ENCODE measurements around the gene BNC2. TPM values are rescaled to one million over a fixed set of nuclear protein-coding genes. Genes with fewer than 3 reads are reported as not detected.
A peak's percentile ranks its signal among the peaks of the same experiment; 100 is the strongest.

Gene BNC2
- total RNA-seq, 1 experiment from 2014 or later, result 43.6 TPM

- no peak overlapping the region for H3K14ac ChIP-seq (ENCODE audit: insufficient read depth, low read length)
- no peak overlapping the region for H2BK20ac ChIP-seq (ENCODE audit: low read depth, low read length, poor library complexity, severe bottlenecking)
- no peak overlapping the region for H2BK120ac ChIP-seq (ENCODE audit: low read depth, low read length, poor library complexity, severe bottlenecking)
- no peak overlapping the region for H2BK12ac ChIP-seq (ENCODE audit: insufficient read length, low read depth, low read length)
- TF ChIP-seq, protein P1, sequence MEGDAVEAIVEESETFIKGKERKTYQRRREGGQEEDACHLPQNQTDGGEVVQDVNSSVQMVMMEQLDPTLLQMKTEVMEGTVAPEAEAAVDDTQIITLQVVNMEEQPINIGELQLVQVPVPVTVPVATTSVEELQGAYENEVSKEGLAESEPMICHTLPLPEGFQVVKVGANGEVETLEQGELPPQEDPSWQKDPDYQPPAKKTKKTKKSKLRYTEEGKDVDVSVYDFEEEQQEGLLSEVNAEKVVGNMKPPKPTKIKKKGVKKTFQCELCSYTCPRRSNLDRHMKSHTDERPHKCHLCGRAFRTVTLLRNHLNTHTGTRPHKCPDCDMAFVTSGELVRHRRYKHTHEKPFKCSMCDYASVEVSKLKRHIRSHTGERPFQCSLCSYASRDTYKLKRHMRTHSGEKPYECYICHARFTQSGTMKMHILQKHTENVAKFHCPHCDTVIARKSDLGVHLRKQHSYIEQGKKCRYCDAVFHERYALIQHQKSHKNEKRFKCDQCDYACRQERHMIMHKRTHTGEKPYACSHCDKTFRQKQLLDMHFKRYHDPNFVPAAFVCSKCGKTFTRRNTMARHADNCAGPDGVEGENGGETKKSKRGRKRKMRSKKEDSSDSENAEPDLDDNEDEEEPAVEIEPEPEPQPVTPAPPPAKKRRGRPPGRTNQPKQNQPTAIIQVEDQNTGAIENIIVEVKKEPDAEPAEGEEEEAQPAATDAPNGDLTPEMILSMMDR (conservative IDR thresholded peaks at IDR 0.05), result no peak
- no peak overlapping the region for H4K91ac ChIP-seq (ENCODE audit: insufficient read length, low read depth, low read length)
- H3T11ph ChIP-seq (ENCODE audit: low read length), result no peak overlapping the region
- H3K56ac ChIP-seq (ENCODE audit: insufficient read length, low read depth, low read length), result no peak overlapping the region
- H3K27ac Mint-ChIP-seq, result peak overlapping the region in 2 of 3 experiments; percentile 20 to 35; a peak in 3 of 7 replicates
- H2AK5ac ChIP-seq (ENCODE audit: insufficient read length, low read length), result no peak overlapping the region
- H3K9me3 Mint-ChIP-seq, result no peaks in the 10 kb centered on the region
- peaks cover 5 to 22% (median 19%) of the 10 kb centered on the region in 3 experiments; a peak in 6 of 7 replicates for H3K36me3 Mint-ChIP-seq (ENCODE audit: insufficient read depth in 1 of 3, low read depth in 3 of 3)
- no peak overlapping the region for H4K5ac ChIP-seq (ENCODE audit: insufficient read length, low read depth, low read length)
- H2AFZ ChIP-seq (ENCODE audit: low read length), result no peak overlapping the region
- H3K9me3 ChIP-seq (ENCODE audit: control insufficient read depth, low read depth, low read length), result no peaks in the 10 kb centered on the region
- H3K27me3 Mint-ChIP-seq (ENCODE audit: low read depth), result no peaks in the 10 kb centered on the region
- H3K4me3 Mint-ChIP-seq, result no peak overlapping the region
- H3K4me1 Mint-ChIP-seq, result peaks cover 11 to 14% of the 10 kb centered on the region in 2 experiments
- H3K23me2 ChIP-seq (ENCODE audit: insufficient read length, low read depth, low read length, poor library complexity, severe bottlenecking), result no peaks in the 10 kb centered on the region
- H4K8ac ChIP-seq (replicated peaks; ENCODE audit: insufficient read length, low read depth, low read length), result no peak overlapping the region
- H2BK15ac ChIP-seq (ENCODE audit: low read depth, low read length), result no peak overlapping the region
- no peak overlapping the region for H3K4me2 ChIP-seq (ENCODE audit: insufficient read depth, insufficient read length, low read length)
- H3K27me3 ChIP-seq (ENCODE audit: insufficient read depth, low read length), result no peaks in the 10 kb centered on the region
- H3K79me1 ChIP-seq (ENCODE audit: insufficient read depth, low read depth, low read length, poor library complexity, severe bottlenecking), result no peaks in the 10 kb centered on the region
- no peaks in the 10 kb centered on the region for H4K20me1 ChIP-seq (ENCODE audit: control insufficient read depth, insufficient read depth, insufficient read length)
- H3K18ac ChIP-seq (ENCODE audit: insufficient read length, low read depth, low read length), result no peak overlapping the region
- no peaks in the 10 kb centered on the region for H3K4me1 ChIP-seq (ENCODE audit: insufficient read depth, low read length)
- WGBS (ENCODE audit: extremely low coverage, insufficient read length, low lambda C conversion rate), result no CpG with 5 or more reads among the region's 7 CpGs
- DNase-seq, result no peak
- no peak overlapping the region for H3K9ac ChIP-seq (ENCODE audit: extremely low read depth, insufficient read length, low read length)
- H3K23ac ChIP-seq (ENCODE audit: insufficient read length, low read depth, low read length), result no peak overlapping the region
- H3K79me2 ChIP-seq (ENCODE audit: insufficient read depth, low read length), result no peaks in the 10 kb centered on the region
- no peak overlapping the region for H2BK5ac ChIP-seq (ENCODE audit: insufficient read length, low read length)
- no peak overlapping the region for H3K27ac ChIP-seq (ENCODE audit: insufficient read length, low read depth, low read length)
- H3K4ac ChIP-seq (ENCODE audit: low read depth, low read length), result no peak overlapping the region
These were observed 316.5 kb downstream of the BNC2 start for GRCh38 chr9:16553869-16554540.

Data from H9 (cell line).